Gastroesophageal sphincter (tissue), 4 donors: Measurements from ENCODE around the gene CSTF2. TPM values are rescaled to one million over a fixed set of nuclear protein-coding genes. Genes with fewer than 3 reads are reported as not detected.
"Not testable (repeated sequence)": the region's sequence is repeated elsewhere in the genome, so short reads cannot be mapped to it uniquely, and the experiment has no call there.

Experiments used
- ATAC-seq: fragments of 150-250 bp; one replicate; pipeline ENCODE4 v1.9.1; 2016; ENCODE audit warnings: mild to moderate bottlenecking, moderate library complexity
- H3K27ac ChIP-seq, 4 donors: fragments of 200-600 bp; sonication (generic) in 3 of 4; 1 replicate in 3 of 4; 2 replicates in 1 of 4; pipeline ENCODE4 v1.5.1; 2016 to 2019
- H3K27me3 ChIP-seq: fragments of 200-600 bp; sonication (generic); one replicate; pipeline ENCODE4 v1.5.1; 2019
- H3K36me3 ChIP-seq, 2 donors: fragments of 200-600 bp; sonication (generic); one replicate each; pipeline ENCODE4 v1.5.1; 2019; ENCODE audit warnings: control low read depth in 1 of 2
- H3K4me1 ChIP-seq, 3 donors: fragments of 200-600 bp; sonication (generic); 1 replicate in 2 of 3; 2 replicates in 1 of 3; pipeline ENCODE4 v1.5.1; 2016 to 2019; ENCODE audit warnings: control low read depth in 2 of 3
- H3K4me3 ChIP-seq, 2 donors: fragments of 200-600 bp; sonication (generic); one replicate each; pipeline ENCODE4 v1.5.1; 2019; ENCODE audit warnings: mild to moderate bottlenecking in 1 of 2, moderate library complexity in 1 of 2
- H3K9me3 ChIP-seq, 3 donors: fragments of 200-600 bp; sonication (generic); one replicate each; pipeline ENCODE4 v1.5.1; 2017 to 2019; ENCODE audit warnings: control low read depth in 2 of 3
- CTCF ChIP-seq, 4 experiments: fragments of 200-600 bp in 2 of 4; fragments of 450-650 bp in 2 of 4; sonication (generic) in 1 of 4; IDR thresholded peaks; one replicate each; pipeline ENCODE4 v1.5.1; 2017 to 2019; ENCODE audit warnings: antibody characterized with exemption in 4 of 4, mild to moderate bottlenecking in 2 of 4, moderate library complexity in 2 of 4
- EP300 ChIP-seq: sonication (generic); formaldehyde crosslinking; IDR thresholded peaks from one replicate; pipeline ENCODE4 v1.6.1; 2017; ENCODE audit warnings: antibody characterized with exemption, mild to moderate bottlenecking
- POLR2A ChIP-seq, 2 donors: fragments of 450-650 bp; IDR thresholded peaks; one replicate each; pipeline ENCODE4 v1.6.1; 2017; ENCODE audit warnings: antibody characterized with exemption in 2 of 2, mild to moderate bottlenecking in 2 of 2, moderate library complexity in 1 of 2
- POLR2AphosphoS5 ChIP-seq: sonication (generic); formaldehyde crosslinking; IDR thresholded peaks from one replicate; pipeline ENCODE4 v1.6.1; 2017; ENCODE audit warnings: antibody characterized with exemption
- WGBS, 2 donors: methylation state at CpG; one replicate each; pipeline ENCODE4 v1.1.5; 2018; ENCODE audit warnings: low coverage in 1 of 2; 5-methylcytosine and 5-hydroxymethylcytosine counted together
- total RNA-seq, 4 donors: library from RNA; depleted of rRNA; stranded (reverse); fragments of >200 nt; gene quantifications; one replicate each; pipeline ENCODE4 v1.1.0, GENCODE V29; 2016

Gene CSTF2
- total RNA-seq, 4 donors from 2014 or later = 7.7 to 12.6 (median 9.8) TPM

DNA sequence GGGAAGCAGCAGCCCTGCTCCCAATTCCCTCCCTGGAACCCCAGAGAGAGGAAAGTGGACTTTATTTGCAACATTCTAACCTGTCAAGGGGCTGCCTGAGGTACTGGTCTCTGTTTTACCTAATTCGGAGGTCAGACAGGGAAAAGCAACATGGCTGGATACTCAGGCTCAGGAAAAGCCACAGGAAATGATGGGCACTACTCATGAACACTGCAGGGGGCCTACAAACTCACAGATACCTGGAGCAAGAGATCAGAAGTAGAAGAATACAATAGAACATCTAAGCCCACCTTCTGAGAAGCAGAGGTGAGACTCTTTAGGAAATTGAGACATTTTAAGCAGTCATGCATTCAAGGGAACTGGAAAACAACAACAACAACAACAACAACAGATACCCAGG lies 15.4 kb upstream of the CSTF2 start:
- Histone ChIP-seq H3K36me3 (no peaks in the 10 kb centered on the region), H3K9me3 (no peaks in the 10 kb centered on the region), H3K27me3 (no peaks in the 10 kb centered on the region), H3K4me3 (no peak overlapping the region), H3K4me1 (no peaks in the 10 kb centered on the region), H3K27ac (no peak overlapping the region)
- ATAC-seq = no peak
- TF ChIP-seq POLR2AphosphoS5 (no peak), EP300 (no peak), POLR2A (IDR thresholded peaks at IDR 0.05) (no peak), CTCF (IDR thresholded peaks at IDR 0.05) (no peak)
- 40% methylated on average over 1 of the region's 1 CpG; no CpG with 5 or more reads in 1 of the 2 donors for WGBS, 2 donors

GRCh38 chrX:100808265-100808664 lies 11.9 kb upstream of the CSTF2 start:
- H3K27me3 ChIP-seq = peaks cover 10% of the 10 kb centered on the region
- H3K4me3 ChIP-seq, H3K9me3 ChIP-seq, ATAC-seq, H3K27ac ChIP-seq, H3K36me3 ChIP-seq, H3K4me1 ChIP-seq: not testable (repeated sequence)
- WGBS, 2 donors = 90 to 100% methylated on average over 4 to 5 of the region's 7 CpGs

GRCh38 chrX:100812216-100813158 lies 7.7 kb upstream of the CSTF2 start:
- no peak overlapping the region for H3K4me3 ChIP-seq
- no peaks in the 10 kb centered on the region for H3K36me3 ChIP-seq
- no peaks in the 10 kb centered on the region for H3K9me3 ChIP-seq
- WGBS, 2 donors = 20 to 37% methylated on average over 1 to 3 of the region's 12 CpGs
- no peak for TF ChIP-seq EP300
- TF ChIP-seq POLR2AphosphoS5 = no peak
- TF ChIP-seq CTCF (IDR thresholded peaks at IDR 0.05) = no peak
- TF ChIP-seq POLR2A (IDR thresholded peaks at IDR 0.05) = no peak
- no peak overlapping the region for H3K27ac ChIP-seq
- H3K27me3 ChIP-seq = peaks cover 15% of the 10 kb centered on the region
- ATAC-seq = no peak
- no peaks in the 10 kb centered on the region for H3K4me1 ChIP-seq

DNA sequence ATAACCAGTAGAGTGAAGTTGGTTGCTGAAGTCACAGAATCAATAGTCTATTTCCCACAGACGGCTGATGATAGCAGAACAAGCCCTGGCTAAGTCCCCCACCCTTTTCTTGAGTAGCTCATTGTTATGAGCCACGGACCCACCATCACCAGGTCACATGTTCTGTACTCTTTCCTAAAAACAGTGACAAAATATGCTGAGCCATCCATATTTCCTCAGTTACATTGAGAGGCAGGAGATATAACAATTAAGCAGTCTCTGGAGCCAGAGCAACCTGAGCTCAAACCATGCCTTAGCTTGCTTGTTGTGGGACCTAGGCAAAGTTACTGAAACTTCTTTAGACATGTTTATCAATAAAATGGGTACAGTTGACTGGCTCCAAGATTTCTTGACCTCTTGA lies 2.9 kb upstream of the CSTF2 start:
- H3K9me3 ChIP-seq = no peaks in the 10 kb centered on the region
- H3K27me3 ChIP-seq = peaks cover 9% of the 10 kb centered on the region
- peaks cover 0 to 4% (median 0%) of the 10 kb centered on the region in 3 donors for H3K4me1 ChIP-seq
- H3K27ac ChIP-seq = no peak overlapping the region
- 40 to 75% methylated on average over 1 to 2 of the region's 2 CpGs for WGBS, 2 donors
- no peak for ATAC-seq
- no peak overlapping the region for H3K4me3 ChIP-seq
- TF ChIP-seq CTCF (IDR thresholded peaks at IDR 0.05) = no peak
- TF ChIP-seq EP300 = no peak
- no peak for TF ChIP-seq POLR2AphosphoS5
- TF ChIP-seq POLR2A (IDR thresholded peaks at IDR 0.05) = no peak
- no peaks in the 10 kb centered on the region for H3K36me3 ChIP-seq

- Histone ChIP-seq H3K4me3 (peak overlapping the region; percentile 50 to 60), H3K9me3 (no peaks in the 10 kb centered on the region), H3K4me1 (peaks cover 0 to 4% (median 0%) of the 10 kb centered on the region in 3 donors), H3K36me3 (peaks cover 0 to 15% of the 10 kb centered on the region in 2 donors), H3K27ac (peak overlapping the region in 3 of 4 donors; percentile 64 to 78 (median 67)), H3K27me3 (peaks cover 4% of the 10 kb centered on the region)
- ATAC-seq = no peak
- 3 to 55% methylated on average over 5 to 6 of the region's 15 CpGs for WGBS, 2 donors
- TF ChIP-seq EP300 (no peak), CTCF (IDR thresholded peaks at IDR 0.05) (no peak), POLR2AphosphoS5 (no peak), POLR2A (IDR thresholded peaks at IDR 0.05) (no peak)
Measured at GRCh38 chrX:100819534-100819836, 706 bp upstream of the CSTF2 start.
